NCI-H2196 (cell line): ENCODE results near the gene GABRR2.
"Not testable (repeated sequence)": the region's sequence is repeated elsewhere in the genome, so short reads cannot be mapped to it uniquely, and the experiment has no call there.

Experiments
- DNase-seq: peaks from one replicate; lab custom pipeline; 2025; ENCODE audit not compliant: unreplicated experiment; lab: John Stamatoyannopoulos, UW

The GABRR2 gene

GRCh38 chr6:89260310-89260709 is 54.8 kb downstream of the GABRR2 start:
- DNase-seq, result no peak

GRCh38 chr6:89258912-89259311 is 56.2 kb downstream of the GABRR2 start:
- DNase-seq, result no peak

- DNase-seq, result no peak
Measured at GRCh38 chr6:89257781-89258180, 57.3 kb downstream of the GABRR2 start.

GRCh38 chr6:89257346-89257745 is 57.8 kb downstream of the GABRR2 start:
- no peak for DNase-seq

GRCh38 chr6:89255417-89255816 is 59.7 kb downstream of the GABRR2 start:
- DNase-seq, result no peak

- DNase-seq, result no peak
Measured at GRCh38 chr6:89254569-89254968, 60.5 kb downstream of the GABRR2 start.

- DNase-seq, result no peak
Measured at GRCh38 chr6:89252907-89253306, 62.2 kb downstream of the GABRR2 start.

- DNase-seq, result no peak
Measured at GRCh38 chr6:89251976-89252375, 63.1 kb downstream of the GABRR2 start.

GRCh38 chr6:89251170-89251569 is 63.9 kb downstream of the GABRR2 start:
- no peak for DNase-seq

GRCh38 chr6:89250239-89250638 is 64.9 kb downstream of the GABRR2 start:
- no peak for DNase-seq

- DNase-seq, result no peak
Measured at GRCh38 chr6:89244241-89244985, 70.7 kb downstream of the GABRR2 start.

- DNase-seq, result no peak
Measured at GRCh38 chr6:89243331-89243629, 71.8 kb downstream of the GABRR2 start.

- DNase-seq, result peak; percentile 26
Measured at GRCh38 chr6:89242574-89243330, 72.3 kb downstream of the GABRR2 start.

- no peak for DNase-seq
Measured at GRCh38 chr6:89239338-89239737, 75.8 kb downstream of the GABRR2 start.

GRCh38 chr6:89237158-89237557 is 77.9 kb downstream of the GABRR2 start:
- DNase-seq, result no peak

- not testable (repeated sequence) for DNase-seq
Measured at GRCh38 chr6:89233605-89234004, 81.5 kb downstream of the GABRR2 start.

GRCh38 chr6:89222712-89223039 is 92.4 kb downstream of the GABRR2 start:
- DNase-seq, result no peak

GRCh38 chr6:89221971-89222711 is 93.0 kb downstream of the GABRR2 start:
- peak; percentile 6 for DNase-seq

GRCh38 chr6:89221129-89221528 is 94.0 kb downstream of the GABRR2 start:
- no peak for DNase-seq

- no peak for DNase-seq
Measured at GRCh38 chr6:89217299-89217910, 97.7 kb downstream of the GABRR2 start, which contains the start of gene GABRR1. GABRR1 (minus strand) TSS chr6:89217358; CDS start chr6:89217322, 36 bp downstream.

GRCh38 chr6:89216411-89216810 is 98.7 kb downstream of the GABRR2 start:
- DNase-seq, result no peak

GRCh38 chr6:89215391-89215790 is 99.7 kb downstream of the GABRR2 start:
- no peak for DNase-seq
